GM10266 (cell line): ENCODE results near the gene AKR1E2.

Experiments
- DNase-seq: peaks from one replicate; pipeline ENCODE4 v3.0.0; 2012; ENCODE audit errors: extremely low spot score
- TF ChIP-seq, protein P1 (sequence below): IDR thresholded peaks from 2 replicates; pipeline ENCODE4 v1.5.1; 2012; ENCODE audit warnings: mild to moderate bottlenecking, low read depth; ENCODE audit not compliant: control insufficient read depth, insufficient read depth; ENCODE audit errors: missing control alignments

AKR1E2 gene

GRCh38 chr10:4834898-4835405, 8.9 kb downstream of the AKR1E2 start:
- TF ChIP-seq, protein P1, sequence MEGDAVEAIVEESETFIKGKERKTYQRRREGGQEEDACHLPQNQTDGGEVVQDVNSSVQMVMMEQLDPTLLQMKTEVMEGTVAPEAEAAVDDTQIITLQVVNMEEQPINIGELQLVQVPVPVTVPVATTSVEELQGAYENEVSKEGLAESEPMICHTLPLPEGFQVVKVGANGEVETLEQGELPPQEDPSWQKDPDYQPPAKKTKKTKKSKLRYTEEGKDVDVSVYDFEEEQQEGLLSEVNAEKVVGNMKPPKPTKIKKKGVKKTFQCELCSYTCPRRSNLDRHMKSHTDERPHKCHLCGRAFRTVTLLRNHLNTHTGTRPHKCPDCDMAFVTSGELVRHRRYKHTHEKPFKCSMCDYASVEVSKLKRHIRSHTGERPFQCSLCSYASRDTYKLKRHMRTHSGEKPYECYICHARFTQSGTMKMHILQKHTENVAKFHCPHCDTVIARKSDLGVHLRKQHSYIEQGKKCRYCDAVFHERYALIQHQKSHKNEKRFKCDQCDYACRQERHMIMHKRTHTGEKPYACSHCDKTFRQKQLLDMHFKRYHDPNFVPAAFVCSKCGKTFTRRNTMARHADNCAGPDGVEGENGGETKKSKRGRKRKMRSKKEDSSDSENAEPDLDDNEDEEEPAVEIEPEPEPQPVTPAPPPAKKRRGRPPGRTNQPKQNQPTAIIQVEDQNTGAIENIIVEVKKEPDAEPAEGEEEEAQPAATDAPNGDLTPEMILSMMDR: no peak

DNA sequence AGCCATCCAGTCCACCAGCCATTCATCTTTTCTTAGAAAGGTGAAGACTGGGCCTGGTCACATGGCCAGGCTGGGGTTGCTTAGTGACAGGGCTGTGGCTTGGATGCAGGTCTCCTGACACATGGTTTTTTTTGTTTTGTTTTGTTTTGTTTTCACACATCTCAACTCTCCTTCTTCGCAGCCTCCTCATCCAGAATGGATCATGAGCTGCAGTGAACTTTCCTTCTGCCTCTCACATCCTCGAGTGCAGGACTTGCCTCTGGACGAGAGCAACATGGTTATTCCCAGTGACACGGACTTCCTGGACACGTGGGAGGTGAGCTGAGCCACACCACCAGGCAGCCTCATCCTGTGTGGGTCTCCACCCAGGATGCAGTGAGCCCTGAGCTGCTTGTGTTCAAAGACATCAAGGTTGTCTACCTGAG, 9.5 kb downstream of the AKR1E2 start:
- TF ChIP-seq, protein P1: no peak
- no peak for DNase-seq

More at GRCh38 chr10:4834898-4835405, 8.9 kb downstream of the AKR1E2 start:
- DNase-seq: no peak

DNA sequence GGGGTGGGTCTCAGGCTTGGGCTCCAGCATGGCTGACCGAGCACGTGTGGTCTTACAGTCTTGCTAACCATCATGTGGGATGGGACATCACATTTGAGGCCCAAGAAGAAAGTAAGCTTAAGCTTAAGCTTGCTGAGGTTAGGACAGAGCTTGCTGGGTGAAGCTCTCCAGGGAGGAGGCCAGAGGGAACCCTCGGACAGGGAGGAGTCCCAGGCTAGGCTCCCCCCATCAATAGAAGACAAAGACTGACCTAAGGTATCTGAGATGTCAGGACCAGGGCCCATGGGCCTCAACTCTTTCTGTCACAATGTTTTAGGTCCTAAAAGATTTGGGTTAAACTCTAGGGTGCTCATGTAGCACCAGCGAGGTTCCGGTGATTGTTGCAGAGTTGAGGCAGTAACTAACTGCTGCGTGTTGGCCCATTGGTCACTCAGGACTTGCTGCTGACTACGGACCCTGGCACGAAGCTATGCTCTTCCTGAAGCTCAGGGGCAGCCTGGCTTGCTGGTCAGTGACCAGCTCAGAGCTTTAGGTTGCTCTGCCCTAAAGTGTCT, 10.5 kb downstream of the AKR1E2 start:
- DNase-seq: no peak
- TF ChIP-seq, protein P1: no peak

GRCh38 chr10:4837551-4837950, 11.5 kb downstream of the AKR1E2 start:
- TF ChIP-seq, protein P1: no peak
- DNase-seq: no peak

DNA sequence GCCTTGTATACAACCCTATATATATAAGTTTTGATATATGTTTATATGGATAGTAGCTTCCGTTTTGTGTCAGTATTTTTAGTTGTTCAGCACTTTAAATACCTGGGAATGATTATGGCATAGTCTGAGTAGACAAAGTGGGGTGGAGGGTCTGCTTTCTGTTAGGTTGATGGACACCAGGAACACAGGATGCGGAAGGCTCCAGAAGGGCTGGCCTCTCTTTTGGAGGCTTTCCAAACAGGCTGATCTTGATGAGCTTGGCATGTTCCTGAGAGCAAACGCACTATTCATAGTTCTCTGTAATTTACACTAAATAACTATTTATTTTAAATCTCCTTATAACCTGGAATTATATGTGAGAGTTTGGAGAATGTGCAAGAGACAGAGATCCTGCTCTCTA, 12.7 kb downstream of the AKR1E2 start:
- TF ChIP-seq, protein P1: no peak

DNA sequence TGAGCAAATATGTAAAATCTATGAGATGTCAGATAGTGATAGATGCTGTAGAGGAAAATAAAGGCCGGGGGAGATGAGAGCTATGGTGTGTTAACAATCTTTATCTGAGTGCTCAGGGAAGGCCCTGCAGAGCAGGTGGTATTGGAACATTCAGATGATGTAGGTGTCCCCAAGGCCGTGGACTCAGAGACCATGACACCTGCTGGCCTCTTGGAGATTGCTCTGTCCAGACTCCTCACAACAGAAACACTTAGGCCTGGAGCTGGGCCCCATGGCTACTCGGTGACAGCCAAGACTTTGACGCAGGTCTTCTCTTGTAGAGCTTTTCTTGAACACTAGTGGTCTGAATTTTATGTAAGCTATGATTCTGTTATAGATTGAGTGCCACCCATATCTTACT, 13.3 kb downstream of the AKR1E2 start:
- DNase-seq: no peak
- TF ChIP-seq, protein P1: no peak

More for the DNA sequence above, 12.7 kb downstream of the AKR1E2 start:
- DNase-seq: no peak

GRCh38 chr10:4840151-4840550, 14.1 kb downstream of the AKR1E2 start:
- TF ChIP-seq, protein P1: no peak
- no peak for DNase-seq
